Heart left ventricle (tissue), 13 donors: Measurements from ENCODE around the gene SSU72.

Experiments used
- POLR2A ChIP-seq, 2 donors: fragments of 450-650 bp; IDR thresholded peaks; one replicate each; pipeline ENCODE4 v1.6.1; 2017; ENCODE audit warnings: antibody characterized with exemption in 2 of 2, mild to moderate bottlenecking in 2 of 2, moderate library complexity in 2 of 2
- TF ChIP-seq, protein P1 (sequence below), 12 donors: fragments of 200-600 bp; sonication (generic) in 4 of 12; IDR thresholded peaks; one replicate each; pipeline versions ENCODE4 v1.5.0 to v1.8.0; 2018 to 2022; ENCODE audit warnings: antibody characterized with exemption in 12 of 12, mild to moderate bottlenecking in 5 of 12
- donor health status: ischemic (EF 13 %, LVEDD 7.1; RV severe dilation, severe dysfunction).
- donor health status: DM: no; HTN: yes; CAD: no.
- donor health status: DM: no; HTN: no; CAD: no.
- donor health status: ischemic (EF 25% LVEDD 6.9; RV normal size, moderate dysfunction).
- donor health status: ischemic (EF 25% LVEDD 5.7; RV mildly dilated, moderate dysfunction).
- donor health status: ischemic (EF 35%, LVEDD 5.7; RV mildly dilated, moderate dysfunction).
- donor health status: nonischemic (EF 11% LVEDD 7.7; RV severe dilation, severe dysfunction).
- donor health status: DM: yes; HTN: yes; CAD: no.
- donor health status: PGD.
- donor health status: ischemic (EF 29% LVEDD 5.4; RV normal size, mild dysfunction).
- donor health status: nonischemic (EF 23%, LVEDD 6.1; RV moderate dilation, normal function).

- TF ChIP-seq, protein P1, sequence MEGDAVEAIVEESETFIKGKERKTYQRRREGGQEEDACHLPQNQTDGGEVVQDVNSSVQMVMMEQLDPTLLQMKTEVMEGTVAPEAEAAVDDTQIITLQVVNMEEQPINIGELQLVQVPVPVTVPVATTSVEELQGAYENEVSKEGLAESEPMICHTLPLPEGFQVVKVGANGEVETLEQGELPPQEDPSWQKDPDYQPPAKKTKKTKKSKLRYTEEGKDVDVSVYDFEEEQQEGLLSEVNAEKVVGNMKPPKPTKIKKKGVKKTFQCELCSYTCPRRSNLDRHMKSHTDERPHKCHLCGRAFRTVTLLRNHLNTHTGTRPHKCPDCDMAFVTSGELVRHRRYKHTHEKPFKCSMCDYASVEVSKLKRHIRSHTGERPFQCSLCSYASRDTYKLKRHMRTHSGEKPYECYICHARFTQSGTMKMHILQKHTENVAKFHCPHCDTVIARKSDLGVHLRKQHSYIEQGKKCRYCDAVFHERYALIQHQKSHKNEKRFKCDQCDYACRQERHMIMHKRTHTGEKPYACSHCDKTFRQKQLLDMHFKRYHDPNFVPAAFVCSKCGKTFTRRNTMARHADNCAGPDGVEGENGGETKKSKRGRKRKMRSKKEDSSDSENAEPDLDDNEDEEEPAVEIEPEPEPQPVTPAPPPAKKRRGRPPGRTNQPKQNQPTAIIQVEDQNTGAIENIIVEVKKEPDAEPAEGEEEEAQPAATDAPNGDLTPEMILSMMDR (IDR thresholded peaks at IDR 0.05) = no peak
- no peak for TF ChIP-seq POLR2A (IDR thresholded peaks at IDR 0.05)
Measured at GRCh38 chr1:1598720-1599029, 24.0 kb upstream of the SSU72 start.
